HG03139 (cell line): ENCODE measurements around the gene CCSER1.
"Not testable (repeated sequence)": the region's sequence is repeated elsewhere in the genome, so short reads cannot be mapped to it uniquely, and the experiment has no call there.

Experiments used
- ATAC-seq: cut with Tn5 transposase; IDR thresholded peaks from one replicate; pipeline ENCODE4 v1.9.1; 2021; ENCODE audit not compliant: unreplicated experiment

Gene CCSER1

GRCh38 chr4:91620952-91621351 lies 1493.8 kb downstream of the CCSER1 start:
- no peak for ATAC-seq

- ATAC-seq: no peak
Observed at GRCh38 chr4:91621446-91621845, 1494.3 kb downstream of the CCSER1 start.

GRCh38 chr4:91622925-91623602 lies 1495.9 kb downstream of the CCSER1 start:
- no peak for ATAC-seq

- ATAC-seq: not testable (repeated sequence)
Observed at GRCh38 chr4:91623603-91623967, 1496.4 kb downstream of the CCSER1 start.

GRCh38 chr4:91630054-91630453 lies 1502.9 kb downstream of the CCSER1 start:
- no peak for ATAC-seq

- no peak for ATAC-seq
Observed at GRCh38 chr4:91630764-91631163, 1503.6 kb downstream of the CCSER1 start.

GRCh38 chr4:91631335-91631734 lies 1504.1 kb downstream of the CCSER1 start:
- ATAC-seq: no peak

- no peak for ATAC-seq
Observed at GRCh38 chr4:91636083-91636482, 1508.9 kb downstream of the CCSER1 start.
